GM19468 (cell line): ENCODE results near the gene CA10.

Experiments
- ATAC-seq: cut with Tn5 transposase; IDR thresholded peaks from one replicate; pipeline ENCODE4 v1.9.1; 2021; ENCODE audit warnings: mild to moderate bottlenecking, moderate library complexity, moderate number of reproducible peaks; ENCODE audit not compliant: unreplicated experiment; ENCODE audit errors: extremely low read depth

The CA10 gene

GRCh38 chr17:52049496-52049895, 109.0 kb downstream of the CA10 start:
- no peak for ATAC-seq

GRCh38 chr17:52049051-52049450, 109.5 kb downstream of the CA10 start:
- no peak for ATAC-seq

- no peak for ATAC-seq
Observed at GRCh38 chr17:52048137-52048898, 110.2 kb downstream of the CA10 start.

GRCh38 chr17:52047086-52047485, 111.4 kb downstream of the CA10 start:
- no peak for ATAC-seq

DNA sequence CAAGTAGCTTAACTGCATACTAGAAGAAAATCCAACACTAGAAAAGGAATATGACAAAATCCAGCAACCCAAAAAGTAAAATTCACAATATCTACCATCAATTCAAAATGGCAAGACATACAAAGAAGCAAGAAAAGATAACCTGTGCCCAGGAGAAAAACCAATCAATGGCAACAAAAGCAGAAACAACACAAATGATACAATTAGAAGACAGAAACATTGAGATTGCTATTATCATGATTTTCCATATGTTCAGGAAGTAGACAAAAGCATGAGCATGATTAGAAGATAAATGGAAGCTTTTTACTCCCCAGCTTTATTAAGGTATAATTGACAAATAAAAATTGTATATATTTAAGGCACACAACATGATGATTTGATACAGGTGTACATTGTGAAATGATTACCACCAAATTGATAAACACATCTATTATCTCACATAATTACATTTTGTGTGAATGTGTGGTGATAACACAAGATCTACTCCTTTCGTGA, 117.3 kb downstream of the CA10 start:
- no peak for ATAC-seq

DNA sequence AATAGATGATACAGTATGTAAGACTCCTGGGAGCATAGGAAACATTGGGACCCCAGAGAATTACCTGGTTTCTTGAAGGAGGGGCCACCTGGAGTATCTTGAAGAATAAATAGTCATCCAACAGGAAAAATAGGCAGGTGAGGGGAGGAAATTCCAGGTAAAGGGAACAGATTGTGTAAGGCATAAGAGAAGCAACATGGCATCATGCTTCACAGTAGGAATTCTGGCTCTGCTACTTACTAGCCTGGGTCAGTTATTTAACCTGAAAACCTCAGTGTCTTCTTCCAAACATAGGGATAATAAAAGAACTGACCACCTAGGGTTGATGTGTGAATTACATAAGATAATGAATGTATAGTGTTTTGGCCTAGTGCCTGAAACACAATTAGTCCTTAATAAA, 122.1 kb downstream of the CA10 start:
- no peak for ATAC-seq

DNA sequence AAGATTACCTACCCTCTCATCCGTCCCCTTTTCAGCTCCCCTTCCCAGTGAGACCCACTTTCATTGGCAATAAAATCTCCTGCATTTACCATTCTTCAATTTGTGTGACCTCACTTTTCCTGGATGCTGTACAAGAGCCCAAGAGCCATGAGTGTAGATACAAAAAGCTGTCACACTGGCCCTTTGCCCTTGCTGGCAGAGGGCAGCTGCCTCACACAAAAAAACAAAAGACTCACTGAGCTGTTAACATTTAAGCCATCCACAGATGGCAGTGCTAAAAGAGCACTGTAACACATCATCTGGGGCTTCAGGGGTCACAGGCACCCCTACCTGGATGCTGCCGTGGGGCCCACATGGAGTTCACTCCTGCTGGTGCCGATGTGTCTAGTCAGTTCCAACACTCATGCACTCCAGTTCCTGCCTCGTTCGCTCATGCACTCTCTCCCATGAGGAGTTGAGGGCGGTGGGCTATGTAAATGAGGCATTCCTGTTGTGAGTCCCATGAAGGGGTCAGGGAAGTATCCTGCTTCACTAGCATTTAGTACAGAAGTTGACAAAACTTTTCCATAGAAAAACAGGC, 123.1 kb downstream of the CA10 start:
- no peak for ATAC-seq

GRCh38 chr17:52032454-52032853, 126.1 kb downstream of the CA10 start:
- ATAC-seq = no peak

- no peak for ATAC-seq
Observed at GRCh38 chr17:52030052-52030451, 128.5 kb downstream of the CA10 start.

DNA sequence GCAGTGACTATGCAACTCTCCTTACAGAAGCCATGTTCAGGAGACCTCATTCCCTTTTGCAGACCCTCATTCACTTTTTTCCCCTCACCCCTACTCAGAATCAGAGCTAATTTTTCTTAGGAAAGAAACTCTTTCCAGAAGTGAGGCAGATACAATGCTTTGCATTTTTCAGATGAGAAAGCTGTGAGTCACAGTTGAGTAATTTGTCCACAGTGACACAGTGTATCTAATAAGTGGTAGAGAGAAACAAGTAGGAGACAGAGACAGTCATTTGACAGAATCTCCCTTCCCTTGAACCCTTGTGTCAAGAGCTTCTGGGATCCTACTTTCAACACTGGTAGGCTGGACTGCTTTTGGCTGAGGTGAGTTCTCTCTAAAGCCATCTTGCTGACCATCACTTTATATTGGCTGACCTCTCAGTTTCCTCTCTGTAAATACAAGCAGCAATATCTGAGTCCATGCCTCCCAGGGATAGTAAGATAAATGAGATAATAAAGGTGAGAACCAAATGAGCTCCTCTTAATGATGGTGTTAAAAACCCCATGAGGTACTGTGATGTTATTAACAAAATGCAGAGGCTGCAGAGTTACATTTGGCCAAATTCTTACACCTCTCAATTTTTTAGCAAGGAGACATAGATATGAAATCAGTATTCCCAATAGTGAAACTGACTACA, 130.8 kb downstream of the CA10 start:
- ATAC-seq = no peak

- no peak for ATAC-seq
Observed at GRCh38 chr17:52027081-52027480, 131.4 kb downstream of the CA10 start.

- no peak for ATAC-seq
Observed at GRCh38 chr17:52026075-52026474, 132.4 kb downstream of the CA10 start.

GRCh38 chr17:52025236-52025635, 133.3 kb downstream of the CA10 start:
- ATAC-seq = no peak

DNA sequence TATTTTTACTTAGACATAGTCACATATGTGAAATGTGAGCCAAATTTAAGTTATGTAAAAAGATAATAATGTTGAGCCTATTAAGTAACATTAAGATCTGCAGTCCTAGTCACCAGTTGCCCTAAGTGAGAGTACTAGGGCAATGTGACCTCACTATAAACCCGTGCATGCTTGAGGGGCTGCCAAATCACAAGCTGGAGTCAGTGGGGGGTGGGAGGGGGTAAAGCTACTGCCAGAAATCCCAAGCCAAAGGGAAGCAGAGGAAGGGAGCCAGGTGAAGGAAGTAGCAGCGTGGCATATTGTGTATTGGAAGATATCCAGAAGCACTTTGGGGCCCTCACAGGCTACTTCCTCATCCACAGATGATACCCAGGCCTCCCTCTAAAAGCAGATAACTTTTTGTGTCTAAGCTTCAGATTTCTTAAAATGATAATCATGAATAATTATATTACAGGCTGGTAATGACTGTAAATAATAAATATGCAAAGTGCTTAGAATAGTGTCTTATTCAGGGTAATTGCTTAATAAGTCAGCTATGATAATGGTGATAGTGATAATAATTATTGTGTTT, 134.1 kb downstream of the CA10 start:
- no peak for ATAC-seq

- no peak for ATAC-seq
Observed at GRCh38 chr17:52011064-52011463, 147.4 kb downstream of the CA10 start.

GRCh38 chr17:51999654-52000053, 158.9 kb downstream of the CA10 start:
- no peak for ATAC-seq

DNA sequence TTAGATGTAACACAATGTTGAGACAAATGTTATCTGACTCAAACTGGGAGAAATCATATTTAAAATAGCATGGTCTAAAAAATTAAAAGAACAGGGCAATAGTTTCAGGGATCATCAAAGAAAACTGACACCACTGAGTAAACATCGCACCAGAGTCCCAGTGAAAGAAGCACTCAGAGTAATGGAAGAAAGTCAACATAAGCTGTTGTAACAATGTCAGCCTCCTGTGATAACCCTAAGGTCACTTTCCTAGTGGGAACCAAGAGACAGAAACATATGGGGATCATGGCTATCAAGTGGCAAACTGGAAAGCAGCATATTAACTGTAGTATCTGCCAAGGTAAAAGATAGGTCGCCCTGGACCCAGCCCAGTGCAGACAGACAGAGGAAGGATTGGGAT, 160.8 kb downstream of the CA10 start:
- no peak for ATAC-seq

- no peak for ATAC-seq
Observed at GRCh38 chr17:51995797-51996403, 162.6 kb downstream of the CA10 start.

- ATAC-seq = no peak
Observed at GRCh38 chr17:51992864-51993416, 165.6 kb downstream of the CA10 start.

DNA sequence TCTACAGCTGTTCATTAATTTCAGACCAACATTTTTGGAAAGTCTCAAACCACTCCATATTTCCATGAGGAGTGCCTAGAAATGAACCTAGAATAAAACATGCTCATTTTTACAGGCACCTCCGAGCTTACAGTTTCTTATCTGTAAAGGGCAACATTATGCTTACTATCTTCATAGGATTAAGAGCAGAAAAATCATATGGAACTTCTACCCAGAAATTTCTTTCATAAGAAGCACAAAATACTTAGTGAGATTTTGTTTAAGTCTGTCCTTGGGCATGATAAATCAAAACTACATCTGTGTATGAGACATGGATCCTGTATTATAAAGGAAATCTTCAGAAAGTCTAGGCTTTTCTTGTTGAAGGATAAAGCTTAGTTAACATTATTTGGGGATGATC, 187.4 kb downstream of the CA10 start:
- no peak for ATAC-seq
